Measurements from ENCODE around the gene CREBBP.

Gene CREBBP

DNA sequence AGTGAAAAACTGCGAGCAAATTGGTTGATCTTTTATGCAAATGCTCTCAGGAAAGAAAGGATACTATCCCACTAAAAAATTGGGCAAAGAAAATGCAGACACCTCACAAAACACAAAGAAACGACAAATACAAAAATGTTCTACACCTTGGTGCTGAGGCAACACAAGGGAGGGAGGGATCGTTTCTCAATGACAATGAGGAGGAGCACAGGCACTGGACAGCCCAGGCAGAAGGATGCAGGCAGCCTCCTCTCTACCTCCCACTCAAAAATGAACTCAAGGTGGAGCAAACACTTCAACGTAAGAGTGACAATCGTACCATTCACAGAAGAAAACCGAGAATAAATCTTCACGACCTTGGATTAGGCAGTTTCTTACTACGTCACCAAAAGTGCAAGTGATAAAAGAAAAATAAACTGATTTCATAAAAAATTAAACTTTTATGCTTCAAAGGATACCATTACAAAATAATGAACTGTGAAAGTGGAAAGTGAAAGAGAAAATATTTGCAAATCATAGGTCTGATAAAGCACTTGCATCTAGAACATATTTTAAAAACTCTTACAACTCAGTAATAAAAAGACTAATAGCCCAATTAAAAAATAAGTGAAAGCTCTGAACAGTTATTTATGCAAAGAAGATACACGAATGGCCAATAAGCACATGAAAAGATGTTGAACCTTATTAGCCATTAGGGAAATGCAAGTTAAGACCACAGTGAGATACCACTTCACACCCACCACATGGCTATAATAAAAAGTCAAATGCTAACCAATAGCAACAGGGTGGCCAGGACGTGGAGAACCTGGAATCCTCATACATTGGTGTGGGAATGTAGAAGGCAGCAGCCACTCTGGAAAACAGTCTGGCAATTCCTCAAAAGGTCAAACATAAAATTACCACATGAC lies 82.4 kb downstream of the CREBBP start:
- DNase-seq (ENCODE audit: low read depth), result no peak

DNA sequence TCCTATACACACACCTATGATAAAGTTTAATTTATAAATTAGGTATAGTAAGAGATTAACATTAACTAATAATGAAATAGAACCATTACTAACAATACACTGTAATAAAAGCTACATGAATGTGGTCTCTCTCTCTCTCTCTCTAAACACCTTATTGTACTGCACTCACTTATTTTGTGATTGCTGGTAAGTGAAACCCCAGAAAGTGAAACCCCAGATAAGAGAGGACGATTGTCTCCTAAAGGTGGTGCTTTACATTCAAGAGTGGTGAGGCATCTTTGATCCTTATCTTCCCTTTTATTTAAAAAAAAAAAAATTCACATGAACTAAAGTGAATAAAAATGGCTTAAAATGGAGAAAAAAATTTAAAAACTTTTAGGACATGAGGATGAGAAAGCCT lies 83.0 kb downstream of the CREBBP start:
- no peak for DNase-seq (ENCODE audit: low read depth)

DNA sequence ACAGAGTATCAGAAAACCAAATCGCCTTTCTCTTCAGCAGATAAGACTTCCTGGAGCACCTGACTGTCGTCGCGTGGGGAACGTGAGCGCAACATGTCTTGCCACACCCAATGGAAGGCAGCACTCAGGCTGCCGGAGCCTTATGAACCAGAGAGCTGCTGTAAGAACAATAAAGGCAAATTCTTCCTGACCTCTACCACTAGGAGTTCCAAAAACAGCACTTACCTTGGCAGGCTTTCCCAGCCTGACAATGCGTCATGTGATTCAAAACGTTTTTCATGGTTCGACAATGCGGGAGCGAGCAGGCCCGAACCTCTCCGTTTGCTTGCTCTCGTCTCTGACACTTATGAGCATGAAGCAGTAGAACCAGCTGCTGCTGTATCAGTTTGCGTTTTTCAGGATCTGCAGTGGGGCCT lies 87.3 kb downstream of the CREBBP start:
- DNase-seq (ENCODE audit: low read depth), result no peak

DNA sequence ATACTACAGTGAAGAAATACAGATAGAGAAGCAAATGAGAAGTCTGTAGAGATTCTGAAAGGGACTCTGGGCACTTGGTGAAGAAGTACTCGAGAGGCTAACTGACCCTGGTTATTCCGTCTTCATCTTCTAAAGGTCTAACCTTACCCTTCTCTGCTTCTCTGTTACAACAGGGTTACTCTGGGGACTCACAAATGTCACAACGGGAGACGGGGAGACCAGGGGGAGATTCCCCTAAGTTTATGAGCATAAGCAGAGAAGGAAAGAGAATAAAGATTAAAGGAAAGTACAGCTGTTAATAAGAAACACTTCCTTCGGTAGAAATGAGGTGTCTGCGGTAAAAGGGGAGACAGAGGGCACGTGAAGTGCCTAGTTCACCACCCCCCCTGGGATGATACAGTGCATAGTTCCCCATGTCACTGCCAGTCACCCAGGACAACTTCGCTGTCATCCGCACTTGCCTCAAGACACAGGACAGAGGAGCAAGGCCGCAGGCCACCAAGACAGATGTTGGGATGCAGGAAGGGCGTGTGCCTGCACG lies 88.0 kb downstream of the CREBBP start:
- DNase-seq (ENCODE audit: low read depth), result no peak

DNA sequence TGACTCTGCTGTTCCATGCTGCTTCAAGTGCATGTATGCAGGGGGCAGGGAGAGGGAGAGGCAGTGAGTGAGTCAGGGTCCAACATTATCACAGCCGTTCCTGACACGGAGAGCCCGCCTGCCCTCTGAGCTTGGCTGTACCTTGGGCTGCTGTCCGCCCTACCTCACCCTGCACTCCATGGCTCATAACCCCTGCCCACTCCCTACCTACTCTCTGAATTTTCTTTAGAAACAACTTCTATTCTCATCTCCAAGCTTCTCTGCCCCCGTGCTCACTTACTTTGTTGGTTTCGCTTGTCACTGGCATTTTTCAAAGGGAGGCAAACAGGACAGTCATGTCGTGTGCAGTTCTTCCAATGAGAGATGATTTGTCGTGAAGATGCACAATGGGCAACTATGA lies 88.8 kb downstream of the CREBBP start:
- no peak for DNase-seq (ENCODE audit: low read depth)

DNA sequence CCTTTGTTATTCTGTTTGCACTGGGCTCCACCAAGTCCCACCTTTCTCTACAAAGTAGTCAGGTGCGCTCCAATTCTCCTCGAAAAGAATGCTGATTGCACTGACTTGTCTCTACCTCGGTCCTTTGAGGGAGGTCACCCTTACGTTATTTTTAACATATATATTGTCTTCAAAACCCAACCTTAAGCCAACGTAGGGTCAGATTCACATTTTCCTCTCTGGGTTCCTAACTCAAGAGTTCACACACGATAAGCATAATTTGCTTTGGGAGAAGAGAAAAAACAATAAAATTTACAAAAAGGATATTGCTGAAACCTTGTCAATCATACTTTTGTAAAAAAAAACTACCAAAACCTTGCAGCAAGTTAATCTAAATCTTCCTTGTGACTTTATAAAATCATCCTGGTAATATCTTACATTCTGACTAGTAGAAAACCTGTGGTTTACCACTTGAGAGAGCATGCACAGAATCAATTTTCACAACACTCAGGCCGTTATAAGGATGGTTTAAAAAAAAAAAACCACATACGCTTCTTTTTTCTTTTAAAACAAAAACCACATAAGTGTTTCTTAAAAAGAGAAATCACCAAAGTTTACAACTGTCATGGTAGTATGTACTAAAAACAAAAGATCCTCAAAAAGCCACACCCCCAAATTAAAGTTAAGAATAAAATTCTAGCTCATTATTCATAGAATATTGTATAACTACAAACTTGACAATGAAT lies 91.0 kb downstream of the CREBBP start:
- DNase-seq (ENCODE audit: low read depth), result no peak

DNA sequence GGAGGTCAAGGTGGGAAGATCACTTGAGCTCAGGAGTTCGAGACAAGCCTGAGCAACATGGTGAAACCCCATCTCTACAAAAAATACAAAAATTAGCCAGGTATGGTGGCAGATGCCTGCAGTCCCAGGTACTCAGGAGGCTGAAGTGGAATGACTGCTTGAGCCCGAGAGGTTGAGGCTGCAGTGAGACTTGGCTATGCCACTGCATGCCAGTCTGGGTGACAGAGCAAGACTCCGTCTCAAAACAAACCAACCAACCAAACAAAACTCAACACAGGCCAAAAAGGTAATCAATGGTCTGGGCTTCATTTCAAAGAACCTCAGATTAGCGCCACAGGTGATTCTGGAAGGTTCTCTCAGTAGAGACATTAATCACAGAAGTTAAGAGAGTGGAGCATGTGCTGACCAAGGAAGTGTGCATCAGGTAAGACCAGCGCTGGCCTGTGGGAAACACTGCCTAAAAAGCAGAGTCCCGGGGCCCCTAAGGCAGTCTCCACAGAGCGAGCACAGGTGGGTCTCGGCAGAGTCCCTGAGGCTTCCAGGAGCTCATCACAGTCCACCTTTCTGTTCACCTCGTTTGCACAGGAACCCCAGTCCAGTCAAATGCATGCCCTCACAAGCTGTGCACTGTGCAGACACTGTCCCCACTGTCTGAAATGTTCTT lies 91.7 kb downstream of the CREBBP start:
- no peak for DNase-seq (ENCODE audit: low read depth)

DNA sequence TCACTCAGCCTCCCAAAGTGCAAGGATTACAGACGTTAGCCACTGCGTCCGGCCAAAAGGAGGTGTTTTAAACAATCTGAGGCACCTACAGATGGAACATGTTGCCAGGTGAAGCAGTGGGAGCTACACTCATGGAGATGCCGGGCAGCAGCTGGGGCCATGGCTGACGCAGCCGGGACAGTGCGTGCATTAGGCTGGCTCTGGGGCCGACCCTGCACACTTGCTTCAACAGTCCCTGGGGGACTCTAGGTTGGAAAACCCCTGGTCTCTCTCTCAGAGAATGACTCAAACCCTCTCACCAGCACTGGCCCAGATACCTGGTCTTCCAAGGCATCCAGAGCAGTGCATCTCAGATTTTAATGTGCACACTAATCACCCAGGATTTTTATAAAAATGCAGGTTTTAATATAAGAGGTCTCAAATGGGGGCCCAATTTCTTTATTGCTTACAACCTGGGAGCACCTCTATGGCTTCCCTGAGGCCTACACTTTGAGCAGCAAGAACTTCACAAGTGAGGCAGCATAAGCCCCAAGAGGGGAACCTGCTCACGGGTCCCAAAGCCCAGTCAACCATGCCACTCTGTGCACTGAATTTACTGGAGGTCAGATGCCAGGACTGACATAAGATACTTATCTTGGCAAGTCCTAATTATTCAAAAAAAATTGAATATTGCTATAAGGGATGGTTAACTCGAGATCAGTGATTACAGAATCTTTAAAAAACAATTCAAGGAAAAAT lies 92.4 kb downstream of the CREBBP start:
- no peak for DNase-seq (ENCODE audit: low read depth)

DNA sequence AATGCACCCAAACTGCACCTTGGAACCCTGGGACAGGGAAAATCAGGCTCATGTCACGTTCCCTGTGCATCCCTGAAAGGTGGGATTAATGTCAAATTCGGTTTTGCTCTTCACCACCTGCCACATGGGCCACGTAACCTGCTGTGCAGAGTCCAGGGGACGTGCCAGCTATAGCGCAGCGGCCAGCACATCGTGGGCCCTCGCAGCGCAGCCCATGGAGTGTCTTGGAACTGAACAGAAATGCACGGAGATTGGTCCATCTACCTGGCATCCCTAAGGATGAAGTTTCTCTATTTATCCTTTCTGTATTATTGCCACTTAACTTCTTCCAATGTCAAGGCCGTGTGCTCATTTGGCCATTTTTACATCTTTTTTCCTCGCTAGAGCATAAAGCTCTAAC lies 95.1 kb downstream of the CREBBP start:
- DNase-seq (ENCODE audit: low read depth), result no peak

DNA sequence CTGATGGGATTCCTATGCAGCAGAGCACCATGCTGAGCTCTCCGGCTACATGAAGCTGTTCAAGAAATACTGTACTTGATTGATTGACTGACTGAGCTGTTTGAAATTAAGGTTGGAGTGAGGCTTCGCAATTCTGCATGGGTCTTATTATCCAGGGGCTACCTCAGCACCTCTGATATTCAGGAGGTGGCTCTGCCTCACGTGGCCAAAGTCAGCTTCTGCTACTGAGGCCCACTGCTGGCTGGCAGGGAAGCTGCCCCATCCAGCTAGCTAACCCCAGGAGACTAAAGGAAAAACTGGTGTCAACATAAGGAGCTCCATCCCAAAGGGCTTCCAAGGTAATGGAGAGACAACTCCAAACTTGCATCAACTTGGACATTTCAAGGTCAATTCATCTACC lies 97.0 kb downstream of the CREBBP start:
- no peak for DNase-seq (ENCODE audit: low read depth)

DNA sequence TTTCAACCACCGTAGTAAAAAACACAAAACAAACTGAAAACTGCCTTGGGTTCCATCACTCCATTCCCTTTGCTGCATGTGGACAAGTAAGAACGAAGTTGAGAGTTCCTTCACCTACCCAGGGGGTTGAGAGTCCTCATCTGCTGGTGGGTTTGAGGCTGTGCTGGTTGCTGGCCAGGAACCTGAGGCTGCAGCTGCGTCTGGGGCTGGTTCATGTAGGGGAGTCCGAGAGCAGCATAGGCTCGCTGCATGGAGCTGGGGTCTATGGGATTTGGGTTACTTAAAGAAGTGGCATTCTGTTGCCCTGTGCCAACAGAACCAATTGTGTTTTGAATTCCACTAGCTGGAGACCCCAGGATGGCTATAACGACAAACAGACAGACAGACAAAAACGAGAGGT lies 97.9 kb downstream of the CREBBP start:
- DNase-seq (ENCODE audit: low read depth), result no peak

DNA sequence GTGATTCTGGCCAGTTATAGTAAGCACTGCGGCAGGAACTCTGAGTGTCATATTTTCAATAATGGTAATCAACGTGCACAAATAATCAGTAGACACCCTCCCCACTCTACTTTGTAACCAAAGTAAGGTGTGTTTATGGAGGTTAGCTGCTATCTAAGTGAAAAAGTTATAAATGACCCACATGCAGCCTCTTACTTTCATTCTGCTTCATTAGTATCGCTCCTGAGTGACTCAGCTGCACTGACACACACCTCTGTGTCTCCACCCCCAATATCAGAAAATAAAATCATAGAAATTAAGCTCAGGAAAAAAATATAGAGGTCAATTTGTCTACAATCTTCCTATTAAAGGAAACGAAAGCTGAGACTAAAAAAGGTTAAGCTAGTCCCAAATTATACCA lies 99.1 kb downstream of the CREBBP start:
- no peak for DNase-seq (ENCODE audit: low read depth)

DNA sequence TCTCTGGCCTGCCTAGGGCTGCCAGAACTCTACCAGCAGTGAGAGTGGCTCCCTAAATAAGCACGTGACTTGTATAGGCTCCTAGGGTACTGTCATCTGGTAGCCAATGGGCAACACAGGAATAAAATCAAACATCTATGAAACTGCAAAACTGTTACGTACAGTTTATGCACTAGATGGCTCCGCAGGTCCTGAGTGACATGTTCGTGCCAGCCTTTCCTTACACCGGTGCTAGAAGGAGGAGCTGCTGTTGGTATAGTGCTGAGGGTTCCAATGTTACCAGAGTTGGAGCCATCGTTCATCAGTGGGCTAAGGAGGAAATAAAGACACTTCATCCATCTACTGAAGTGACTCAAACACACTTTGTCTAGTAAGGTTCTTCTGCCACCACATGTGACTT lies 99.9 kb downstream of the CREBBP start:
- DNase-seq (ENCODE audit: low read depth), result no peak

DNA sequence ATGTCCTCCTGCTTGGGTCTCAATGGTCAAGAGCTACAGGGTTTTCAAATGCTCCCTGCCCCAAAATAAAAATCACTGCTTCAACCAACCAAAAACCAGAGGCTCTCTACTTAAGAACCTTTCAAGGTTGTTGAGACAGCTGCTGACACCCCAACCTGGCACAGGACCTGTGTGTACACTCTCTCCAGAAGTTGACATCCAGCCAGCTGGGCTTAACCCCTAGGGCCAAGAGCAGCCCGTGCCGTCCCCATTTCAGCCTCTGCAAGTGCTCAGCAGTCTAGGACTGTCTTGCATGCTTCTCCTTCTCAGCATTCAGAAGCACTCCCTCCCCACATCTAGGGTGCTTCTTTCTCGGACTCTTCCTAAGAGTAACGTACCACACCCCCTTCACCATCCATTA lies 104.2 kb downstream of the CREBBP start:
- DNase-seq (ENCODE audit: low read depth), result no peak

DNA sequence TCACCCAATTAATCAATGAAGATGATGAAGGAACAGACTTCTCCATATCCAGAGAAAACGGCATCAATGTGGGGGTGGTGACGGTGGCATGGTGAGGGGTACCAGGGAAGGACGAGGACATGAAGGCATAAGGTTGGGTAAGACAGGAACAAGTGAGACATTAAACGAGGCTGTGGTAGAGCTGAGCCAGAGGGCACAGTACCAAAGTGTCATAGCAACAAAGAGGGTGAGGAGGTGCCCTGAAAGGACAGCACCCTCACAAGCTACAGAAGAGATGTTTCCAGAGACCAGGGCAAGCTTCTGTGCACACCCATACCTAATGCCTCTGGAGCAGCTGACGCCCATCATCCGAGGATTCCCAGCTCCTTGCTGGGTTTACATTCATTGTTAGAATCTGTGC lies 105.7 kb downstream of the CREBBP start:
- DNase-seq (ENCODE audit: low read depth), result no peak

DNA sequence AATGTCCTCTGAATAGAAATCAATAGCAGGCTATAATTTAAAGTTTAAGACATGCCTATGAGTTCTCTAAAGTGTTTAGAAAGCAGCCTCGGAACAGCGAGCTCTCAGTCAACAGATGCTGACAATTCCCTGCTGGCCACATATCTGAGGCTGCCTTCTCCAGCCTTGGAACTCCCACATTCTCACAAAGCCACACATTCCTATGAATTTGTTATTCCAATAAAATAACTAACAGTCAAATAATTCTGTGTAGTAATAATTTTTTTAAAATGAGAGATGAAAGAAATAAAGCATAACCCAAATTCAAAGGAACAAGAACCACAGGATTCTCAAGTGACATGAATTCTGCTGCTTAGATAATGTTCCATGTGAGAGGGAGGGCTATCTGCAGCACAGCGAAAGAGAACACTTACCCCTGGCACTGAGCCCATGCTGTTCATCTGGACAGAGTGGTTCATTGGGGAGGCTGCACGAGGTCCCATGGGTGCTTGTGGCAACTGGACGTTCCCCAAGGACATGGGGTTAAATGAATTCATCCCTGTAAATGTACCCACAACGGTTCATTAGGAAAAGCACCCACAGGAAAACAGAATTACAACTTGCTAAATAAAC lies 106.3 kb downstream of the CREBBP start:
- no peak for DNase-seq (ENCODE audit: low read depth)

DNA sequence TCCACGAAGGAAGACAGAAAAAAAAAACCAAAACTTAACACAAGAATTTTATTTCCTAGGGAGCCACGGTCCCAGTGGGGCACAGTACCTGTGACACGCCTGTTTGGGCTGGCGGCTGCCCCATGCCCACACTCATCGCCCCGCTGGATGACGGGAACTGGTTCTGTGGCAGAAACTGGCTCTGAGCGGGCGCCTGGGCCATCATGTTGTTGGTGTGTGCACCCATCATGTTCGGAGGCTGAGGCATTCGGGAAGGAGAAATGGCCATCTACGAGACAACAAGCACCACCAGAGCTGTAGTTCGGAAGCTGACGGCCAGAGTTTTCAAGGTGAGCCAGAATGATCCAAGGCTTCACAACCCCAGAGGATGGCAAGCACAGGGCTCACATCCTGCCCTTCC lies 106.8 kb downstream of the CREBBP start:
- no peak for DNase-seq (ENCODE audit: low read depth)

DNA sequence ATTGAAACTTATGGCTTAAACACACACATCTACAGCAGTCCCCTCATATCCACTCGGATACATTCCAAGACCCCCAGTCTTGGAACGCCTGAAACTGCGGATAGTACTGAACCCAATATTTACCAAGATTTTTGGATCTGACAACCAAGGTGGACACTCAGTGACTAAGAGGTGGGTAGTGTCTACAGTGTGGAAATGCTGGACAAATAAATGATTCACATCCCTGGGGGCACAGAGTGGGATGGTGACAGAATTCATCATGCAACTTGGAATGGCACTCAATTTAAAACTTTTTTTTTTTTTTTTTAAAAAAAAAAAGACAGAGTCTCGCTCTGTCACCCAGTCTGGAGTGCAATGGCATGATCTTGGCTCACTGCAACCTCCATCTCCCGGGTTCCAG lies 109.0 kb downstream of the CREBBP start:
- DNase-seq (ENCODE audit: low read depth), result no peak

DNA sequence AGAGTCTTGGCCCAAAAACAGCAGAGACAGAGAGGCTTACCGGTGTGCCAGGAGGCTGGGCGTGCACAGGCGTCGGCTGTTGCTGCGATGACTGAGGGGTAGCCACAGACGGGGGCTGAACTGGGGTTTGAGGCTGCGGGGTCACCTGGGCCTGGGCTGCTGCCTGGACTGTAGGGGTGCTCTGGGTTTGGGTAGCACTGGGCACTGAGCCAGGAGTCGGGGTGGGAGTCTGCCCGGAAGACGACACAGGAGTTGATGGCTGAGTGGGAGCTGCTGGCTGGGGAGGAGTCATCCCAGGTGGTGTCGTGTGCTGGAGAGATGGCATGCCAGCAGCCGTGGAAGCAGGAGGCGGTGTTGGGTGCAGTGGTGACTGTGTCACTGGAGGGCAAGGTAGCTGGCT lies 110.0 kb downstream of the CREBBP start:
- no peak for DNase-seq (ENCODE audit: low read depth)

DNA sequence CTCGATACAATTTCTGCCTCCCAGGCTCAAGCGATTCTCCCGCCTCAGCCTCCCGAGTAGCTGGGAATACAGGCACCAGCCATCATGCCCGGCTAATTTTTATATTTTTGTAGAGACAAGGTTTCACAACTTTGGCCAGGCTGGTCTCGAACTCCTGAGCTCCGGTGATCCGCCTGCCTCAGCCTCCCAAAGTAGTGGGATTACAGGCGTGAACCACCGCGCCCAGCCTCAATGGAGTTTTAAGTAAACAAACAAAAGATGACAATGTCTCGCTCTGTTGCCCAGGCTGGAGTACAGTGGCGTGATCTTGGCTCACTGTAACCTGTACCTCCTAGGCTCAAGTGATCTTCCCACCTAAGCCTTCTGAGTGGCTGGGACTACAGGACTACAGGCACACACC lies 110.6 kb downstream of the CREBBP start:
- DNase-seq (ENCODE audit: low read depth), result no peak

DNA sequence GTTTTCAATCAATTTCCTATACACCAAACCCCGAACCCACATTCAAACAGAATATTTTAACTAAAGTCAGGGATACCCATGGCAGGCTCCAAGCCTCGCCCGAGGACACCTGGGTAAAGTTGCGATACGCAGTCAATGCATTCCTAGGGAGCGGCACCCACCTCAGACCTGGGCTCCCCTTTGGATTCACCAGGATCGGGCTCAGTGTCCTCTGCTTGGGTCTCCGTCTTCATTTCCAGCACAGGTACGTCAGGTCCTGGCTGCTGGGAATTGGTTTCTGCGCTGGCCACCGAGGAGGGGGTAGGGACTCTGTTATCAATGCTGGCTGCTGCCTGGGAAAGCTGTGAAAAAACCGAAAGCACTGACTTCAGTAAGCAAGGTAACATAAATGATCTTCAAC lies 111.5 kb downstream of the CREBBP start:
- DNase-seq (ENCODE audit: low read depth), result no peak

All from CMK (cell line).